Lower lobe of right lung (tissue), 2 donors: ENCODE measurements around the gene CCDC178. TPM values are rescaled to one million over a fixed set of nuclear protein-coding genes. Genes with fewer than 3 reads are reported as not detected.
"Not testable (repeated sequence)": the region's sequence is repeated elsewhere in the genome, so short reads cannot be mapped to it uniquely, and the experiment has no call there.

Experiments
- ATAC-seq, 2 donors: fragments of 200-7000 bp; cut with Tn5 transposase; one replicate each; pipeline ENCODE4 v1.9.1; 2020 to 2022; ENCODE audit warnings: mild to moderate bottlenecking in 2 of 2, moderate library complexity in 2 of 2
- DNase-seq: peaks from one replicate; pipeline ENCODE4 v3.0.0-alpha.2; 2020
- H3K27ac ChIP-seq: fragments of 200-600 bp; one replicate; pipeline ENCODE4 v1.8.0; 2022
- H3K27me3 ChIP-seq: fragments of 200-600 bp; one replicate; pipeline ENCODE4 v1.8.0; 2022; ENCODE audit warnings: low read depth
- H3K36me3 ChIP-seq: fragments of 200-600 bp; one replicate; pipeline ENCODE4 v1.8.0; 2022; ENCODE audit warnings: mild to moderate bottlenecking
- H3K4me1 ChIP-seq: fragments of 200-600 bp; one replicate; pipeline ENCODE4 v1.8.0; 2022
- H3K4me3 ChIP-seq: fragments of 200-600 bp; one replicate; pipeline ENCODE4 v1.8.0; 2022; ENCODE audit warnings: mild to moderate bottlenecking
- H3K9me3 ChIP-seq: fragments of 200-600 bp; one replicate; pipeline ENCODE4 v1.8.0; 2022
- CTCF ChIP-seq: fragments of 200-600 bp; IDR thresholded peaks from one replicate; pipeline ENCODE4 v1.8.0; 2022; ENCODE audit warnings: antibody characterized with exemption, mild to moderate bottlenecking
- intact Hi-C: fragments of 100-400 bp; cut with DNase I; formaldehyde crosslinking; loops from one replicate; pipeline ENCODE4 v1.11.0; 2022
- total RNA-seq: library from RNA; stranded (reverse); fragmentation: NEBNext Ultra II Directional; extraction: Animal tissue kit (Norgen Biotek cat#: 25700); gene quantifications from one replicate; pipeline ENCODE4 v1.2.1, GENCODE V29; 2021
- donor health status: DM: no; HTN: yes; CAD: no; lungs with severe emphysema.

Gene CCDC178
- total RNA-seq, 1 donor from 2014 or later, result not detected

GRCh38 chr18:33432857-33433256, 7.7 kb downstream of the CCDC178 start:
- no peak for DNase-seq
- Histone ChIP-seq H3K27ac (no peak overlapping the region), H3K9me3 (no peaks in the 10 kb centered on the region), H3K36me3 (no peaks in the 10 kb centered on the region), H3K4me1 (no peaks in the 10 kb centered on the region), H3K4me3 (no peak overlapping the region), H3K27me3 (peaks cover 4% of the 10 kb centered on the region)
- ATAC-seq, result no peak
- intact Hi-C loops, result no loop called here
- no peak for TF ChIP-seq CTCF

- no peak for DNase-seq
- Histone ChIP-seq H3K36me3 (no peaks in the 10 kb centered on the region), H3K4me3 (no peak overlapping the region), H3K27ac (no peak overlapping the region), H3K9me3 (no peaks in the 10 kb centered on the region), H3K27me3 (no peaks in the 10 kb centered on the region), H3K4me1 (no peaks in the 10 kb centered on the region)
- no peak for TF ChIP-seq CTCF
- intact Hi-C loops, result no loop called here
- ATAC-seq, result no peak
Observed at GRCh38 chr18:33427549-33427948, 13.0 kb downstream of the CCDC178 start.

GRCh38 chr18:33424266-33424946, 16.1 kb downstream of the CCDC178 start:
- H3K4me3 ChIP-seq, result no peak overlapping the region
- intact Hi-C loops, result no loop called here
- H3K27me3 ChIP-seq, result no peaks in the 10 kb centered on the region
- DNase-seq, result no peak
- no peak overlapping the region for H3K27ac ChIP-seq
- no peaks in the 10 kb centered on the region for H3K4me1 ChIP-seq
- no peak for TF ChIP-seq CTCF
- ATAC-seq, result no peak
- no peaks in the 10 kb centered on the region for H3K36me3 ChIP-seq
- H3K9me3 ChIP-seq, result no peaks in the 10 kb centered on the region

GRCh38 chr18:33421225-33421624, 19.3 kb downstream of the CCDC178 start:
- intact Hi-C loops, result no loop called here
- TF ChIP-seq CTCF, result no peak

GRCh38 chr18:33404244-33404873, 36.2 kb downstream of the CCDC178 start:
- no peak for ATAC-seq
- TF ChIP-seq CTCF, result no peak
- intact Hi-C loops, result no loop called here
- Histone ChIP-seq H3K27ac (no peak overlapping the region), H3K27me3 (no peaks in the 10 kb centered on the region), H3K4me1 (no peaks in the 10 kb centered on the region), H3K4me3 (no peak overlapping the region), H3K9me3 (no peaks in the 10 kb centered on the region), H3K36me3 (no peaks in the 10 kb centered on the region)
- DNase-seq, result no peak

More at GRCh38 chr18:33421225-33421624, 19.3 kb downstream of the CCDC178 start:
- Histone ChIP-seq H3K9me3 (no peaks in the 10 kb centered on the region), H3K27me3 (no peaks in the 10 kb centered on the region), H3K4me3 (no peak overlapping the region), H3K4me1 (no peaks in the 10 kb centered on the region), H3K27ac (no peak overlapping the region), H3K36me3 (no peaks in the 10 kb centered on the region)
- ATAC-seq (no peak), DNase-seq (no peak)

- H3K9me3 ChIP-seq, H3K27ac ChIP-seq, H3K27me3 ChIP-seq, DNase-seq, intact Hi-C loops, H3K4me3 ChIP-seq, H3K36me3 ChIP-seq, H3K4me1 ChIP-seq, ATAC-seq: not testable (repeated sequence)
Observed at GRCh38 chr18:33398939-33399338, 41.6 kb downstream of the CCDC178 start.
